Measurements from ENCODE around the gene BMP2K.

DNA sequence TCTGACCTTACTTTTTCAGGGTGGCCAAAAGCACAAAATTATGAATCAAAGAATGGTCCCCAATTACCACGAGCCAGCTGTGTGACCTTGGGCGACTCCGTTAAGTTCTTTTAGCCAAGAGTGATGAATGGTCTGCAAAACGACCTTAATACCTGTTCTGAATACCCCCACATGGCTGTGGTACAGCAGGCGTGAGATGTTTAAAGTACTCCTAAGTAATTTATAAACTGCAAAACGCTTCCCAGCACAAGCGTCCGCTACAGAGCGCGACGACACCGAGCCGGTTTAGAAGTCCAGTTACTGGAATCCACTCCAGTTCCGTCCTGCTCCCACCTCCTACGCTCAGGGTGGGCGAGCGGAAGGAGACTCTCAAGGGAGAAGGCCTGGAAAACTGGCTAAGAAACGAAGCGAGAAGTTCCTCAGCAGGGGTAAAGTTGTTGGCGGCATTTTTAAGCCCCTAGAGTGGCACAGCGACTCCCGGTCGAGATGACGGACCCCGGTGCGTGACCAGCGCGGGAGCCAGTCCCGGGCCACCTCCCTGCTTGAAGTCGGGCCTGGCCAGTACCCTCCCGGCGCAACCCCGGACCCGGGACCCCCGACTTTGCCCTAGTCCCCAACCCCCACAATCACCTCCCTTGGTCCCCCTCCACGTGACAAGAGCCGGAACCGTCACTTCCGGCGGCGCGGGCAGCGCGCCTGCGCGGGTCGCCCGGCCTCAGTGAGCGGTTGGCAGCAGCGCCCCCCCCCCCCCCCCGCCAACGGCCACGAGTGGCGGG is 659 bp upstream of the BMP2K start:
- TF ChIP-seq, protein P1, sequence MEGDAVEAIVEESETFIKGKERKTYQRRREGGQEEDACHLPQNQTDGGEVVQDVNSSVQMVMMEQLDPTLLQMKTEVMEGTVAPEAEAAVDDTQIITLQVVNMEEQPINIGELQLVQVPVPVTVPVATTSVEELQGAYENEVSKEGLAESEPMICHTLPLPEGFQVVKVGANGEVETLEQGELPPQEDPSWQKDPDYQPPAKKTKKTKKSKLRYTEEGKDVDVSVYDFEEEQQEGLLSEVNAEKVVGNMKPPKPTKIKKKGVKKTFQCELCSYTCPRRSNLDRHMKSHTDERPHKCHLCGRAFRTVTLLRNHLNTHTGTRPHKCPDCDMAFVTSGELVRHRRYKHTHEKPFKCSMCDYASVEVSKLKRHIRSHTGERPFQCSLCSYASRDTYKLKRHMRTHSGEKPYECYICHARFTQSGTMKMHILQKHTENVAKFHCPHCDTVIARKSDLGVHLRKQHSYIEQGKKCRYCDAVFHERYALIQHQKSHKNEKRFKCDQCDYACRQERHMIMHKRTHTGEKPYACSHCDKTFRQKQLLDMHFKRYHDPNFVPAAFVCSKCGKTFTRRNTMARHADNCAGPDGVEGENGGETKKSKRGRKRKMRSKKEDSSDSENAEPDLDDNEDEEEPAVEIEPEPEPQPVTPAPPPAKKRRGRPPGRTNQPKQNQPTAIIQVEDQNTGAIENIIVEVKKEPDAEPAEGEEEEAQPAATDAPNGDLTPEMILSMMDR (IDR thresholded peaks at IDR 0.05; ENCODE audit: low read depth, low read length, missing input control): no peak
- TF ChIP-seq GABPA (IDR thresholded peaks at IDR 0.05 in 1 of 2, conservative IDR thresholded peaks at IDR 0.05 in 1 of 2): peak; percentile 41 to 81
